NOMO-1 treated with dmso at 0.1 percent for 144 hours (cell line): Measurements from ENCODE around the gene CLEC17A.
"Not testable (repeated sequence)": the region's sequence is repeated elsewhere in the genome, so short reads cannot be mapped to it uniquely, and the experiment has no call there.

Source experiments
- DNase-seq: peaks from one replicate; lab custom pipeline; 2025; ENCODE audit not compliant: unreplicated experiment; lab: John Stamatoyannopoulos, UW

CLEC17A gene

GRCh38 chr19:14577885-14578427 lies 4.9 kb upstream of the CLEC17A start:
- no peak for DNase-seq

DNA sequence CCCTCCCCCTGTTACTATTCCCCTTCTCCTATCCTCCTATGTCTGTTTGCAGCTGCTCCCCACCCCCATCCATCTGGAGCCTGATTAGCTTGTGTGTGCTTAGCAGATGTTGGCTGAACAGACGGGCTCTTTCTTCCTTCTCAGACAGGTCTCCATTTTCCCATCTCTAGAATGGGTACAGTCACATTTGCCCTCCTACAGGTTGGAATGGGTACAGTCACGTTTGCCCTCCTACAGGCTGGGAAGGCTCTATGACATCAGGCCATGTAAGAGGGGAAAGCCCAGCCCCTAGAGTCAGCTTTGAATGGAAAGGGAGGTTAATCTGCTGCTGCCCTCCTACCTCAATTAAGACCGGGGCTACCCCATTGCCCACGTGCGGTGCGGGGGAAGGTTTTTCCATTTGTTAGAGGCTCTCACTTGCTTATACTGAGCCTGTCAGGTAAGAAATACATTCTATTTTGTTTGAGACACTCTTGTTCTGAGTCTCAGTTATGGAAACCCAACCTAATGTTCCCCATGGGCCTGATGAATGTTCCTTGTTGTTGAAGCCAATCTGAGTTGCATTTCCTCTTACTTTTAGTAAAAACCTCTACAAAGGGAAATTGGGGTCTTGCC lies 2.2 kb upstream of the CLEC17A start:
- no peak for DNase-seq

GRCh38 chr19:14584372-14584771 lies 1.5 kb downstream of the CLEC17A start:
- not testable (repeated sequence) for DNase-seq

DNA sequence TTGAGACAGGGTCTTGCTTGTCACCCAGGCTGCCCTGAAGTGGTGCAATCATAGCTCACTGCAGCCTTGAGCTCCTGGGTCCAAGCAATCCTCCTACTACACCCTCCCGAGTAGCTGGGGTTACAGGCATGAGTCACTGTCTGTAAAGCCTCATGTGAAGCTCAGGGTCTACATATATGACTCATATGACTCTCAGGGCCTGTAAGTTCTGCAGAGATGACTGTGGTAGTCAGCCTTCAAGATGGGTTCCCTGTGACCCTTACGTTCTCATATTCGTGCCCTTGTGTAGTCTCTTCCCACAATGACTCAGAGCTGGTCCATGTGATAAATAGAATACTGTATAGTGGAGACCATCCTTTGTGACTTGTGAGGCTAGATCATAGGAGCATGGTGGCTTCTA lies 2.3 kb downstream of the CLEC17A start:
- DNase-seq, result not testable (repeated sequence)

GRCh38 chr19:14589433-14589832 lies 6.5 kb downstream of the CLEC17A start:
- not testable (repeated sequence) for DNase-seq

DNA sequence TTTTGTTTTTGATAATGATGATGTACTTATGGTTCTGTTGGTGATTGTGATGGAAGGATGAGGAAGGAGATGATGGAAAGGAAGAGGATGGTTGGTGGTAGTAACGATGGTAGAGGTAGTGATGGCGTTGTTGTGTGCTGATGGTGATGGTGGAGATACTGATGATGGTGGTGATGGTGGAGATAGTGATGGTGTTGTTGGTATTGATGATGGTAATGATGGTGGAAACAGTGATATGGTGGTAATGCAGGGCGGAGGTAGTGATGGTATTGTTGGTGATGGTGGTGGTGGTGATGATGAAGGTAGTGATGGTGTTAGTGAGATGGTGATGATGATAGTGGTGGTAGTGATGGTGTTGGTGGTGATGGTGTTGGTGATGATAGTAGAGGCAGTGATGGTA lies 12.7 kb downstream of the CLEC17A start:
- no peak for DNase-seq

GRCh38 chr19:14599548-14600147 lies 16.8 kb downstream of the CLEC17A start:
- DNase-seq, result no peak

- no peak for DNase-seq
Observed at GRCh38 chr19:14603990-14604387, 21.1 kb downstream of the CLEC17A start.

- no peak for DNase-seq
Observed at GRCh38 chr19:14606627-14607026, 23.7 kb downstream of the CLEC17A start.

GRCh38 chr19:14611051-14611450 lies 28.2 kb downstream of the CLEC17A start:
- DNase-seq, result peak; percentile 63

DNA sequence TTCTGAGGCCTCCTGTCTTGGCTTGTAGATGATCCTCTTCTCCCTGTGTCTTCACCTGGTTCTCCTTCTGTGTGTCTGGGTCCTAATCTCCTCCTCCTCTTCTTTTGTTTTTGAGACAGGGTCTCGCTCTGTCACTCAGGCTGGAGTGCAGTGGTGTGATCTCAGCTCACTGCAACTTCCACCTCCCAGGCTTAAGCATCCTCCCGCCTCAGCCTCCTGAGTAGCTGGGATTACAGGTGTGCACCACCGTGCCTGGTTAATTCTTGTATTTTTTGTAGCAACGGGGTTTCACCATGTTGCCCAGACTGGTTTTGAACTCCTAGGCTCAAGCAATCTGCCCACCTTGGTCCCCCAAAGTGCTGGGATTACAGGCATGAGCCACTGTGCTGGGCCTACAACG lies 29.4 kb downstream of the CLEC17A start:
- not testable (repeated sequence) for DNase-seq

GRCh38 chr19:14612657-14613056 lies 29.8 kb downstream of the CLEC17A start:
- DNase-seq, result no peak

- not testable (repeated sequence) for DNase-seq
Observed at GRCh38 chr19:14613399-14614098, 30.7 kb downstream of the CLEC17A start.

DNA sequence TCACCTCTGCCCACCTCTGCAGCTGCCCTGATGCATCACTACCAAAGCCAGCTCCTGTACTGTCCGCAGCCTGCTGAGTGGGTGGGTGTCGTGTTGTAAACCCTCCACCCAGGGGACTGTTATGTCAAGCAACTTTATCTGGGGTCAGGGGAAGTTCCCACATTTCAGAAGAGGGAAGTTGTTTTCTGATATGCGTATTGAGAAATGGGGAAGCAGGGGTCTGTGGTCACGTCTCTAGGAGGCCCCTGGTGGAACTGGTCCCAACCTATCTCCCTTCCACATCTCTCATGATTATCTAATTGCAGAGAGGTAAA lies 31.2 kb downstream of the CLEC17A start:
- DNase-seq, result peak; percentile 82

GRCh38 chr19:14615623-14616022 lies 32.7 kb downstream of the CLEC17A start:
- DNase-seq, result no peak

DNA sequence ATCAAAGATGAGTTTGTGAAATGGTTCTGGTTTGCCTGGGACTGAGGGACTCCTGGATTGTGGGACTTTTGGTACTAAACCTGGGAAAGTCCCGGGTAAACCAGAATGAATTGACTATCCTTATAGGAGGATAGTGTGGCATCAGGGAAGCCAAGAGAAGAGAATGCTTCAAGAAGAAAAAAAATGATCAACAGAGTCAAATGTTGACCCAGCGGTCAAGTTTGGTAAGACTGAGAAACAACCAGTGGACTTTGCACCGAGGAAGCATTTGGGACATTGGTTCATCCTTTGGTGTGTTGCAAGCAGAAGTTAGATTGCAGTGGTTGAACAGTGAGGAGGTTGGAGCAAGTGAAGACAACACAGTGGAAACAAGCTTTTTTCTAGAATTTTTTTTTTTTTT lies 33.5 kb downstream of the CLEC17A start:
- DNase-seq, result peak; percentile 90

DNA sequence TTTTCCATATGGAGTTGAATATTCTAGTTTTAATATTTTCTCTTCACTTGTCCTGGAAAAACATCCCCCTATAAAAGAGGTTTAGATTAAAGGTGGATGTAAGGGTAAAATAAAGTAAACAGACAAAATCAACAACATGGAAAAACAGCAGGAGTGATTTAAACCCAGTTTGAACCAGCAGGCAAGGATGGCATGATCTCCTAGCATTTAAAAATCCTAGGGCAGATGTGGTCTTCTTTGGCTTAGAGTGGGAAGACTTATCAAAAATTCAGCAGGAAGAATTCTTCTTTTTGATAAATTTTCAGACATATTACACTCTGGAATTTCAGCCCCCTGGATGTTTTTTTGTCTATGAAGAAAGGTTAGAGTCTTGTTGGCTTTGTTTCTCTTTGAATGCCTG lies 36.5 kb downstream of the CLEC17A start:
- no peak for DNase-seq

DNA sequence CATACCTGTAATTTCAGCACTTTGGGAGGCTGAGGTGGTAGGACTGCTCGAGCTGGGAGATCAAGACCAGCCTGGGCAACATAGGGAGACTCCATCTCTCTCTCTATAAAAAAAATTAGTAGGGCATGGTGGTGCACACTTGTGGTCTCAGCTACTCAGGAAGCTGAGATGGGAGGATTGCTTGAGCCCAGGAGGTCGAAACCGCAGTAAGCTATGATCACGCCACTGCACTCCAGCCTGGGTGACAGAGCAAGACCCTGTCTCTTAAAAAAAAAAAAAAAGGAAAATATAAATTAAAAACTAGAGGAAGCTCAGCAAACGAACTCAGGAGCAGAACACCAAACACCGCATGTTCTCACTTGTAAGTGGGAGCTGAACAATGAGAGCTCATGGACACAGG lies 41.6 kb downstream of the CLEC17A start:
- DNase-seq, result not testable (repeated sequence)

DNA sequence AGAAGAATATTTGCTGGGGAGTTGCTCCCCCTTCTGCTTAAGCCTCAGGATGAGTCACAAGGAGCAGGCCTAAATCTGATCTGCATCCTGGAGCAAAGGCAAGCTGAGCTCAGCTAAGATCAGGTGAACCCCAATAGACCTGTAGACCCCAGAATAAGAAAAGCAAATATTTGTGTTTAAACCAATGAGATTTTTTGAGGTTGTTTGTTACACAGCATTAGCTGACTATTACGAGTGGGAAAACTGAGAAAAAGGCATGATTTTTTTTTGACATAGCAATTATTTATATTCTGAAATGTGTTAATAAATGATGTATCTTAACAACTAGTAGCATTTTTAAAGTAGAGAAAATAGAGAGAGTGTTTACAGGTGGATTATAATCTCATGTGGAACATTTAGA lies 46.7 kb downstream of the CLEC17A start:
- no peak for DNase-seq

DNA sequence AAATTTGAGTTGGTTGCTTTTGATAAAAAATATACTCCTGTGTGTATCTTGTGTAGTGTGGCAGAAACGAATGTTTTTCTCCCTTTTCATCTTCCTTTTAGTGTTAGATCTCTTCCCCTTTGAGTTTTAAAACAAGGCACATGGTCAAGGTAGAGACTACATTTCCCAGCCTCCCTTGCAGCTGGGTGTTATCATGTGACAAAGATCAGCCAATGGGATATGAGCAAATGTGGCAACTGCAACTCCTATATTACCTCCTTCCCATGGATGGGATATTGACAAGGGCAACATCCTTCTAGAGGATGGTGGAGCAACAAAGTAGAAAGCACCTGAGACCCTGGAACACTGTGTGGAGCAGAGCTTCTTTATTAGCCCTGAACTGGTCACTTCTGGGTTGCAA lies 49.4 kb downstream of the CLEC17A start:
- DNase-seq, result no peak

- no peak for DNase-seq
Observed at GRCh38 chr19:14639536-14640277, 56.8 kb downstream of the CLEC17A start.

- DNase-seq, result no peak
Observed at GRCh38 chr19:14648506-14648905, 65.6 kb downstream of the CLEC17A start.
